BLaER1 treated with 17β-estradiol and CSF1 and Interleukin-3, amounts not matched to agents 10 nM and 100 nM (cell line): ENCODE measurements around the gene REM1.
"Not testable (repeated sequence)": the region's sequence is repeated elsewhere in the genome, so short reads cannot be mapped to it uniquely, and the experiment has no call there.

Source experiments
- H3K27ac ChIP-seq, 11 experiments: shearing (Covaris generic); formaldehyde crosslinking; 2 replicates each; pipeline ENCODE4 v1.8.1; 2022
- H3K27me3 ChIP-seq, 11 experiments: shearing (Covaris generic); formaldehyde crosslinking; 2 replicates each; pipeline ENCODE4 v1.8.1; 2022
- H3K36me3 ChIP-seq, 11 experiments: shearing (Covaris generic); formaldehyde crosslinking; 2 replicates each; pipeline ENCODE4 v1.8.1; 2022
- H3K4me1 ChIP-seq, 10 experiments: shearing (Covaris generic); formaldehyde crosslinking; 2 replicates each; pipeline ENCODE4 v1.8.1; 2022
- H3K4me2 ChIP-seq, 11 experiments: shearing (Covaris generic); formaldehyde crosslinking; 2 replicates each; pipeline ENCODE4 v1.8.1; 2022
- H3K4me3 ChIP-seq, 10 experiments: shearing (Covaris generic); formaldehyde crosslinking; 2 replicates each; pipeline ENCODE4 v1.8.1; 2022
- H3K9ac ChIP-seq, 11 experiments: shearing (Covaris generic); formaldehyde crosslinking; 2 replicates each; pipeline ENCODE4 v1.8.1; 2022
- H3K9me3 ChIP-seq, 11 experiments: shearing (Covaris generic); formaldehyde crosslinking; replicated peaks in 1 of 11; 2 replicates each; pipeline ENCODE4 v1.8.1; 2022
- H4K20me1 ChIP-seq, 11 experiments: shearing (Covaris generic); formaldehyde crosslinking; 2 replicates each; pipeline ENCODE4 v1.8.1; 2022
- Cebpa-rat ChIP-seq, 11 experiments: shearing (Covaris generic); IDR thresholded peaks; 2 replicates each; pipeline ENCODE4 v1.8.1; 2022

Gene REM1

DNA sequence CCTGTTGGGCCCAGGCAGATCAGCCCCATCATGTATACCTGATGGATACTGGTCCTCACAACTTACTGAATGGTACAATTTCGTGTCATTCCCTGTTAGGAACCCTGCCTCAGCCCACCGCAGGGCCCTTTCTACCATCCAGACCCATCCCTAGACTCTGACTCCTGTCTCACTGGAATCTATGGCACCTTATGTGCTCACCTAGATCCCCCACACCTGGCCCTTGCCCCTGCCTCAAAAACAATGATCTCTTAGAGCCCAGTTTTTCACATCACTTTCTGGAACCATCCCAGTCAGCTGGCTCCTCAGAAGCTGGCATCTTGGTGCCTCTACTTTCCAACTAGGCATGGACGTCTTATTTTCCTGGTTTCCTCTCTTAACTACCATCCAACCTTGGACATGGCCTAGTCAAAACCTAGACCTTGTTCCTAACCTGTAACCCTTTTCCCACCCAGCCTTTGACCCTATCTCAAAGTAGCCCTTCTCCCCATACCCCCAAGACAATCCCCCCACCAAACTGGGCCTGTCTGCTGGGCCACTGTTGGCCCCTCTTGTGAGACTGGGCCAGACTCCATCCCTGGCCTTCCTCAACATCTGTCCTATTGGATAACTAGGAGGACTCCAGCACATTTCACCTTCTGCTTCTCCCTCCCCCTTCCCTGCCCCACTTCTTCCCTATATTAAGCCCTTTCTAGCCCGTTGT is 40.1 kb downstream of the REM1 start:
- Histone ChIP-seq H3K27me3 (no peaks in the 10 kb centered on the region), H3K4me1 (peaks cover 27 to 51% (median 40%) of the 10 kb centered on the region in 10 experiments), H3K9ac (peak overlapping the region; percentile 86 to 94 (median 90)), H3K4me2 (peak overlapping the region; percentile 91 to 100 (median 96)), H3K4me3 (peak overlapping the region; percentile 83 to 98 (median 95)), H3K9me3 (no peaks in the 10 kb centered on the region), H3K27ac (peak overlapping the region; percentile 71 to 91 (median 86); a peak in 21 of 22 replicates), H3K36me3 (peaks cover 12 to 46% (median 38%) of the 10 kb centered on the region in 11 experiments; a peak in 21 of 22 replicates), H4K20me1 (peaks cover 18 to 58% (median 52%) of the 10 kb centered on the region in 11 experiments; a peak in 20 of 22 replicates)
- TF ChIP-seq Cebpa-rat (IDR thresholded peaks at IDR 0.05), result no peak

DNA sequence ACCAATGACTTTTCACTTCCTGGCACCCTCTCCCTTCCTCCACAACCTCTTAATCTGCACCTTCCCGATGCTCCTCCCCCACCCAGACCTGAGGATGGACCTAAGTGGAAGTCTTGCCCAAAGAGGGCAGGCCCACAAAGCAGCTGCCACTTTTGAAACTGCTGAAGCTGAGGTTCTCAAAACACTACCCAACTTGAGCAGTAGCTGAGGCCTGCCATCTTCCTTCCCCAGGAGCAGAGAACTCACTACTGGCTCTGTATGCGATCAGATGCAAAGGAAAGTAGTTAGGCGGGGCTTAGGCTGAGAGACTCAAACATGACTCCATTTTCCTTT is 40.7 kb downstream of the REM1 start:
- Histone ChIP-seq H3K4me2 (peak overlapping the region; percentile 91 to 100 (median 96)), H3K27ac (peak overlapping the region; percentile 71 to 91 (median 86); a peak in 20 of 22 replicates), H3K9ac (peak overlapping the region; percentile 86 to 94 (median 90); a peak in 20 of 22 replicates), H3K27me3 (no peaks in the 10 kb centered on the region), H3K4me1 (peaks cover 29 to 56% (median 43%) of the 10 kb centered on the region in 10 experiments), H3K4me3 (peak overlapping the region; percentile 83 to 98 (median 95)), H4K20me1 (peaks cover 18 to 63% (median 57%) of the 10 kb centered on the region in 11 experiments; a peak in 20 of 22 replicates), H3K9me3 (no peaks in the 10 kb centered on the region), H3K36me3 (peaks cover 12 to 51% (median 43%) of the 10 kb centered on the region in 11 experiments; a peak in 21 of 22 replicates)
- TF ChIP-seq Cebpa-rat (IDR thresholded peaks at IDR 0.05), result no peak

DNA sequence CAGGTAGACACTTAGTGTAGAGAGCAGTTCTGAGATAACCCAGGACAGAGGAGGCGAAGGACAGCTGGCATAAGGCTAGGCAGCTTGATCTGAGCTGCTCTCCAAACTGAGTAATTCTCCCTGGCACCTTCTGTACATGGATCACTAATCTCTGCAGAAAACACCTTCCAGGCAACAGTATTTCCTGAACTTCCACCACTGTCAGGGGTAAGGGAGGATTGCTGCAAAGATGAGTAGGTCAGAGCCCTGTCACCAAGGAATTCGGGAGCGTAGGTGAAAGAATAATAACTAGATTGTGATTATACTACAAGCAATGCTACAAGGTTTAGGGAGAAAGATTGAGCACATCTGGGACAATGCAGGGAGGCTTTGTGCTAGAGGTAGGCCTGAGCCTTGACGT is 41.1 kb downstream of the REM1 start:
- no peak for TF ChIP-seq Cebpa-rat (IDR thresholded peaks at IDR 0.05)
- Histone ChIP-seq H4K20me1 (peaks cover 18 to 67% (median 60%) of the 10 kb centered on the region in 11 experiments; a peak in 20 of 22 replicates), H3K27me3 (no peaks in the 10 kb centered on the region), H3K4me3 (peak overlapping the region; percentile 83 to 98 (median 95); a peak in 18 of 20 replicates), H3K27ac (peak overlapping the region in 9 of 11 experiments; percentile 71 to 91 (median 87); a peak in 14 of 22 replicates), H3K36me3 (peaks cover 12 to 56% (median 47%) of the 10 kb centered on the region in 11 experiments; a peak in 21 of 22 replicates), H3K4me1 (peaks cover 31 to 60% (median 47%) of the 10 kb centered on the region in 10 experiments), H3K9ac (peak overlapping the region; percentile 86 to 94 (median 90); a peak in 18 of 22 replicates), H3K4me2 (peak overlapping the region; percentile 91 to 100 (median 96)), H3K9me3 (no peaks in the 10 kb centered on the region)

DNA sequence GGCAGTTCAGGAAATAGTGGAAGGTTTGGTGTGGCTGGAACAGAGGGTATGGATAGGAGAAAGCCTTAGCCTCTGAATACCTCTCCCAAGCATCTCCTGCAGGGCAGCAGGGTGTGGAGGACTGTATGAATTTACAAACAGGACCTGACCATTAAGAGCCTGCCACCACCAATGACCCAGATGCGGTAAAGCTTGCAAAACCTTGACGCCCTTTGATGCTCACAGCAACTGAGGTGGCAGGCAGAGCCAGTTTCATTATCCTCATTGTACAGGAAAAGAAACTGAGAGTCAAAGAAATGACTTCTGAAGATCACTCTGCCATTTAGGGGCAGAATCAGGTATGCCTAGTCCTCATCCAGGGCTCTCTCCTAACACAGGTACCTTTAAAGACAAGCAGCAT is 41.6 kb downstream of the REM1 start:
- no peaks in the 10 kb centered on the region for H3K27me3 ChIP-seq
- peaks cover 12 to 59% (median 52%) of the 10 kb centered on the region in 11 experiments; a peak in 21 of 22 replicates for H3K36me3 ChIP-seq
- peak overlapping the region in 7 of 10 experiments; percentile 1 to 98 (median 96); a peak in 9 of 20 replicates for H3K4me3 ChIP-seq
- no peaks in the 10 kb centered on the region for H3K9me3 ChIP-seq
- H3K27ac ChIP-seq, result peak overlapping the region in 7 of 11 experiments; percentile 9 to 91 (median 79); a peak in 9 of 22 replicates
- H3K4me2 ChIP-seq, result peak overlapping the region; percentile 91 to 100 (median 96)
- H4K20me1 ChIP-seq, result peaks cover 18 to 72% (median 65%) of the 10 kb centered on the region in 11 experiments; a peak in 20 of 22 replicates
- H3K9ac ChIP-seq, result peak overlapping the region in 9 of 11 experiments; percentile 86 to 92 (median 90); a peak in 13 of 22 replicates
- H3K4me1 ChIP-seq, result peaks cover 32 to 65% (median 51%) of the 10 kb centered on the region in 10 experiments
- no peak for TF ChIP-seq Cebpa-rat (IDR thresholded peaks at IDR 0.05)

DNA sequence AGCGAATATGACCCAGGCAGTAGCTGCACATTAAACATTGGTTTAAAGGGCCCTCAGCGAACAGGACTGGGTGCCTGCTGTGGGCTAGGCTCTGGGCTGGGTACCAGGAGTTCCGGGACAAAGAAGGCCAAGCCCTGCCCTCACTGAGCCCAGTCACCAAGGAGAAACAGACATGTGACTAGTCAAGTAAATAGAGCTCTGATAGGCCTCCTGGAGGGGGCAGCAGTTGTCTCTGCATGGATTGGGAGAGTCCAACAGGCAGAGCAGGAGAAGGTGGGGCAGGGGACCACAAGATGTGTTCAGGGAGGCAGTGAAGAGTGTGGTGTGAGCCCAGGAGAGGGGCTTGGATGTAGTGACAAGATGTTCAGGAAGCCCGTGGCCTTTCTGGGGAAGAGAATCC is 42.3 kb downstream of the REM1 start:
- no peaks in the 10 kb centered on the region for H3K9me3 ChIP-seq
- H3K4me2 ChIP-seq, result peak overlapping the region; percentile 91 to 100 (median 96)
- H4K20me1 ChIP-seq, result peaks cover 18 to 79% (median 73%) of the 10 kb centered on the region in 11 experiments; a peak in 20 of 22 replicates
- peak overlapping the region in 3 of 10 experiments; percentile 96 to 97 (median 97); a peak in 4 of 20 replicates for H3K4me3 ChIP-seq
- H3K36me3 ChIP-seq, result peaks cover 12 to 64% (median 57%) of the 10 kb centered on the region in 11 experiments; a peak in 21 of 22 replicates
- TF ChIP-seq Cebpa-rat (IDR thresholded peaks at IDR 0.05), result no peak
- H3K27me3 ChIP-seq, result no peaks in the 10 kb centered on the region
- peak overlapping the region in 7 of 11 experiments; percentile 2 to 89 (median 18); a peak in 7 of 22 replicates for H3K27ac ChIP-seq
- peak overlapping the region in 7 of 11 experiments; percentile 5 to 91 (median 88); a peak in 9 of 22 replicates for H3K9ac ChIP-seq
- peaks cover 33 to 73% (median 59%) of the 10 kb centered on the region in 10 experiments for H3K4me1 ChIP-seq

DNA sequence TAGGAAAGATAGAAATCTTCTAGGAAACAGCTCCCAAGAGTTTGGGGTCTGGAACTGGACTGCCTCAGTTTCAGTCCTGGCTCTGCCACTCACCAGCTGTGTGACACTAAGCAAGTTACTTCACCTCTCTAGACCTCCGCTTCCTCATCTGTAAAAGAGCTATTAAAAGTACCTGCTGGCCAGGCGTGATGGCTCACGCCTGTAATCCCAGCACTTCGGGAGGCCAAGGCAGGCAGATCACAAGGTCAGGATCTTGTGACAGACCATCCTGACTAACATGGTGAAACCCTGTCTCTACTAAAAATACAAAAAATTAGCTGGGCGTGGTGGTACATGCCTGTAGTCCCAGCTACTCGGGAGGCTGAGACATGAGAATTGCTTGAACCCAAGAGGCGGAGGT is 46.2 kb downstream of the REM1 start:
- H3K27ac ChIP-seq, result peak overlapping the region in 10 of 11 experiments; percentile 9 to 70 (median 34); a peak in 14 of 22 replicates
- H4K20me1 ChIP-seq, result peaks cover 18 to 100% (median 83%) of the 10 kb centered on the region in 11 experiments; a peak in 21 of 22 replicates
- peak overlapping the region in 7 of 11 experiments; percentile 23 to 96 (median 88); a peak in 14 of 22 replicates for H3K4me2 ChIP-seq
- H3K9me3 ChIP-seq, H3K4me3 ChIP-seq, H3K27me3 ChIP-seq: not testable (repeated sequence)
- H3K36me3 ChIP-seq, result peaks cover 27 to 90% (median 68%) of the 10 kb centered on the region in 11 experiments
- peak overlapping the region in 2 of 11 experiments; percentile 6 to 18; a peak in 2 of 22 replicates for H3K9ac ChIP-seq
- peaks cover 37 to 98% (median 71%) of the 10 kb centered on the region in 10 experiments for H3K4me1 ChIP-seq

DNA sequence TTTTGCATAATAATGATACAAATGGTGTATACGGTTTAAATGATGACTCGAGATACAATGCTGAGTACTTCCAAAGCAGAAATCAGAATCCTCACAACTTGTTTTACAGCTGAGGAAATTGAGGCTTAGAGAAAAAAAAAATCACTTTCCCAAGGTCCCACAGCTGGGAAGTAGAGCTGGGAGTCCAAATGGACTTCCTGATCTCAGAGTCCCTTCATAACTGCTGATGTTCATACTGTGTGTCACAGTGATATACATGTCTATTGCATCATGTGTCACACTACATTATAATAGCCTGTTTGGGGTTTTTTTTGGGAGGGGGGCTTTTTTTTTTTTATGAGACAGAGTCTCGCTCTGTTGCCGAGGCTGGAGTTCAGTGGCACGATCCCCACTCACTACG is 47.6 kb downstream of the REM1 start:
- Histone ChIP-seq H3K4me1 (peaks cover 23 to 84% (median 57%) of the 10 kb centered on the region in 10 experiments), H3K4me3 (peak overlapping the region in 2 of 10 experiments; percentile 7 to 24; a peak in 1 of 20 replicates), H3K4me2 (peak overlapping the region; percentile 56 to 96 (median 86)), H3K27ac (peak overlapping the region in 10 of 11 experiments; percentile 33 to 74 (median 68); a peak in 18 of 22 replicates), H3K9me3 (no peaks in the 10 kb centered on the region), H3K27me3 (no peaks in the 10 kb centered on the region), H3K36me3 (peaks cover 40 to 92% (median 68%) of the 10 kb centered on the region in 11 experiments), H4K20me1 (peaks cover 13 to 100% (median 81%) of the 10 kb centered on the region in 11 experiments; a peak in 21 of 22 replicates), H3K9ac (peak overlapping the region in 8 of 11 experiments; percentile 22 to 62 (median 50); a peak in 10 of 22 replicates)
- TF ChIP-seq Cebpa-rat (IDR thresholded peaks at IDR 0.05), result no peak

DNA sequence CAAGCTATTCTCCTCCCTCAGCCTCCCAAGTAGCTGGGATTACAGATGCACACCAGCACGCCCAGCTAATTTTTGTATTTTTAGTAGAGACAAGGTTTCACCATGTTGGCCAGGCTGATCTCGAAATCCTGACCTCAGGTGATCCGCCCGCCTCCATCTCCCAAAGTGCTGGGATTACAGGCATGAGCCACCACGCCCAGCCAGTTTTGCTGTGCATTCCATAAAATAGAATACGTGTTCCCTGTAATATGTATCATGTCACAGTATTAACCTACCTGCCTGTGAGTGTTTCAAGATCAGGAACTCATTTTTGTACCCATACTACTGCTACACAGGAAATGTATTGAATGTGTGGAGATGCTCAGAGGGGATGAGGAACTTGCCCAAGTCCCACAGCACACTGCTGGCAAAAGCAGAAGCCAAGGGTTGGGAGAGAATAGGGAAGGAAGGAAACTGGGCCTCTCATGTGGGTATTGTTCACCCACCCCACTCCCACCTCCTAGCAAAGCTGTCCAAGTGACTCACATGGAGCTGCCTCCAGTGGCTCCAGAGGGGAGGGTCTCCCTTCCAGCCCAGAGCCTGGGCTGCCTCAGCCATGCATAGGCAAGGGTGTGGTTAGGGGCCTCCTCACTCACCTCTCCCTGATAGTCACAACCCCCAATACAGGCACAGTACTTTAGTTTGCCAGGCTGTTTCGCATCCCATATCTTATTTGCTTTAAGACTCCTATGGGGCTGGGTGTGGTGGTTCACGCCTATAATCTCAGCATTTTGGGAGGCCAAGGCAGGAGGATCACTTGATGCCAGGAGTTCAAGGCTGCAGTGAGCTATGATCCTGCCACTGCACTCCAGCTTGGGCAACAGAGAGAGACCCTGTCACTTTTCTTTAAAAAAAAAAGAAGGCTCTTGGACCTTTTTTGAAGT is 48.5 kb downstream of the REM1 start:
- H4K20me1 ChIP-seq, result peaks cover 11 to 100% (median 75%) of the 10 kb centered on the region in 11 experiments; a peak in 21 of 22 replicates
- H3K9ac ChIP-seq, result peak overlapping the region in 10 of 11 experiments; percentile 21 to 62 (median 51); a peak in 14 of 22 replicates
- H3K4me1 ChIP-seq, result peaks cover 23 to 77% (median 57%) of the 10 kb centered on the region in 10 experiments
- H3K4me3 ChIP-seq, result peak overlapping the region in 4 of 10 experiments; percentile 7 to 27 (median 20); a peak in 2 of 20 replicates
- peak overlapping the region; percentile 56 to 96 (median 86) for H3K4me2 ChIP-seq
- peak overlapping the region; percentile 33 to 74 (median 68); a peak in 20 of 22 replicates for H3K27ac ChIP-seq
- H3K36me3 ChIP-seq, result peaks cover 48 to 93% (median 73%) of the 10 kb centered on the region in 11 experiments
- no peak for TF ChIP-seq Cebpa-rat (IDR thresholded peaks at IDR 0.05)
- no peaks in the 10 kb centered on the region for H3K27me3 ChIP-seq
- H3K9me3 ChIP-seq, result no peaks in the 10 kb centered on the region
